ENCODE data around the gene PPT2. TPM values are rescaled to one million over a fixed set of nuclear protein-coding genes. Genes with fewer than 3 reads are reported as not detected.

Gene PPT2
- total and polyA plus RNA-seq, 2 donors (not counting 3 experiments of a cell fraction or from before 2014, with no cell fraction given) = 27.2 to 47.3 TPM

GRCh38 chr6:32200711-32201475 is 47.0 kb downstream of the PPT2 start:
- POLR2A ChIA-PET = no interaction called here
- H3K79me2 ChIP-seq (ENCODE audit: control insufficient read depth, insufficient read depth, low read length) = no peaks in the 10 kb centered on the region
- CTCF ChIA-PET = no interaction called here
- intact Hi-C loops (cut with micrococcal nuclease) = no loop called here
- no peak overlapping the region for H3K27ac ChIP-seq (ENCODE audit: insufficient read depth, low read depth, low read length)
- no peak overlapping the region for H3K4me2 ChIP-seq (ENCODE audit: insufficient read depth, low read length)
- H3K4me1 ChIP-seq (ENCODE audit: control insufficient read depth, extremely low read depth, insufficient read depth, low read length) = peaks cover 11% of the 10 kb centered on the region
- BruUV-seq (replicated peaks) = no TSS peak
- dilution Hi-C loops (cut with MboI; ENCODE audit: extremely low pct_ligation_motif_present, low sequenced_read_pairs) = no loop called here
- no peak overlapping the region for H2AFZ ChIP-seq (ENCODE audit: low read depth, low read length)
- DNase-seq (ENCODE audit: low read depth, low spot score) (no peak), FAIRE-seq (no peak)
- TF ChIP-seq GATA2 (IDR thresholded peaks at IDR 0.05; ENCODE audit: insufficient read depth, insufficient read length, low read depth, low read length) = no peak
- TF ChIP-seq, protein P1, sequence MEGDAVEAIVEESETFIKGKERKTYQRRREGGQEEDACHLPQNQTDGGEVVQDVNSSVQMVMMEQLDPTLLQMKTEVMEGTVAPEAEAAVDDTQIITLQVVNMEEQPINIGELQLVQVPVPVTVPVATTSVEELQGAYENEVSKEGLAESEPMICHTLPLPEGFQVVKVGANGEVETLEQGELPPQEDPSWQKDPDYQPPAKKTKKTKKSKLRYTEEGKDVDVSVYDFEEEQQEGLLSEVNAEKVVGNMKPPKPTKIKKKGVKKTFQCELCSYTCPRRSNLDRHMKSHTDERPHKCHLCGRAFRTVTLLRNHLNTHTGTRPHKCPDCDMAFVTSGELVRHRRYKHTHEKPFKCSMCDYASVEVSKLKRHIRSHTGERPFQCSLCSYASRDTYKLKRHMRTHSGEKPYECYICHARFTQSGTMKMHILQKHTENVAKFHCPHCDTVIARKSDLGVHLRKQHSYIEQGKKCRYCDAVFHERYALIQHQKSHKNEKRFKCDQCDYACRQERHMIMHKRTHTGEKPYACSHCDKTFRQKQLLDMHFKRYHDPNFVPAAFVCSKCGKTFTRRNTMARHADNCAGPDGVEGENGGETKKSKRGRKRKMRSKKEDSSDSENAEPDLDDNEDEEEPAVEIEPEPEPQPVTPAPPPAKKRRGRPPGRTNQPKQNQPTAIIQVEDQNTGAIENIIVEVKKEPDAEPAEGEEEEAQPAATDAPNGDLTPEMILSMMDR (IDR thresholded peaks at IDR 0.05; ENCODE audit: extremely low read depth in 1 of 2, insufficient read depth in 1 of 2, low read depth in 1 of 2, low read length in 2 of 2) = no peak
- no peak for TF ChIP-seq JUN (IDR thresholded peaks at IDR 0.05; ENCODE audit: borderline replicate concordance, insufficient read depth, insufficient read length, low read depth)
- no peak for TF ChIP-seq POLR2AphosphoS5 (IDR thresholded peaks at IDR 0.05; ENCODE audit: insufficient read depth, low read depth, low read length)
- TF ChIP-seq FOS (IDR thresholded peaks at IDR 0.05; ENCODE audit: borderline replicate concordance, insufficient read depth, low read length) = no peak
- TF ChIP-seq, protein P2, sequence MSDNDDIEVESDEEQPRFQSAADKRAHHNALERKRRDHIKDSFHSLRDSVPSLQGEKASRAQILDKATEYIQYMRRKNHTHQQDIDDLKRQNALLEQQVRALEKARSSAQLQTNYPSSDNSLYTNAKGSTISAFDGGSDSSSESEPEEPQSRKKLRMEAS (IDR thresholded peaks at IDR 0.05; ENCODE audit: insufficient read depth, insufficient read length) = no peak
- no peak for TF ChIP-seq POLR2A (IDR thresholded peaks at IDR 0.05; ENCODE audit: low read depth, low read length)
- no peak for TF ChIP-seq EZH2 (IDR thresholded peaks at IDR 0.05; ENCODE audit: borderline replicate concordance, low read depth, low read length, severe bottlenecking)
- TF ChIP-seq MYC (IDR thresholded peaks at IDR 0.05; ENCODE audit: low read depth, low read length) = no peak
- H3K4me3 ChIP-seq (replicated peaks in 1 of 3; ENCODE audit: insufficient read depth in 1 of 3, low read depth in 1 of 3, low read length in 3 of 3) = no peak overlapping the region
- H3K36me3 ChIP-seq (ENCODE audit: control insufficient read depth in 2 of 2, extremely low read depth in 1 of 2, insufficient read depth in 2 of 2, low read length in 2 of 2) = peaks cover 7 to 13% of the 10 kb centered on the region in 2 experiments
- no peaks in the 10 kb centered on the region for H3K9me1 ChIP-seq (replicated peaks; ENCODE audit: control insufficient read depth, extremely low read depth, insufficient read depth, low read length)
- no peaks in the 10 kb centered on the region for H4K20me1 ChIP-seq (replicated peaks; ENCODE audit: control insufficient read depth, extremely low read depth, insufficient read depth, low read length)
- no peaks in the 10 kb centered on the region for H3K27me3 ChIP-seq (ENCODE audit: control insufficient read depth in 2 of 2, insufficient read depth in 2 of 2, low read length in 2 of 2)
- H3K9ac ChIP-seq (replicated peaks; ENCODE audit: extremely low read depth, insufficient read depth, low read length) = no peak overlapping the region
- H3K9me3 ChIP-seq (replicated peaks; ENCODE audit: control insufficient read depth, insufficient read depth, low read length) = no peaks in the 10 kb centered on the region

Measured in endothelial cell of umbilical vein (primary cell).